Neuronal stem cell (in vitro differentiated cells): Measurements from ENCODE around the gene BCL2L15.

Experiments used
- DNase-seq: peaks from one replicate; pipeline ENCODE4 v3.0.0-alpha.2; 2013; ENCODE audit warnings: low spot score
- H2AFZ ChIP-seq: one replicate; pipeline ENCODE4 v1.6.1; 2013; ENCODE audit warnings: mild to moderate bottlenecking, low read length, inconsistent platforms
- H2AK5ac ChIP-seq: 2 replicates; pipeline ENCODE4 v1.6.1; 2013; ENCODE audit warnings: low read depth, mild to moderate bottlenecking, inconsistent platforms, low read length, moderate library complexity, mixed read lengths
- H2BK120ac ChIP-seq: 2 replicates; pipeline ENCODE4 v1.6.1; 2013; ENCODE audit warnings: low read depth, mild to moderate bottlenecking, inconsistent platforms, low read length, moderate library complexity, mixed read lengths
- H2BK12ac ChIP-seq: one replicate; pipeline ENCODE4 v1.6.1; 2013; ENCODE audit warnings: low read length, inconsistent platforms
- H2BK15ac ChIP-seq: 2 replicates; pipeline ENCODE4 v1.6.1; 2013; ENCODE audit warnings: mild to moderate bottlenecking, low read length, inconsistent platforms, mixed read lengths
- H2BK5ac ChIP-seq: one replicate; pipeline ENCODE4 v1.6.1; 2013; ENCODE audit warnings: inconsistent platforms, mild to moderate bottlenecking, low read length, moderate library complexity
- H3K14ac ChIP-seq: one replicate; pipeline ENCODE4 v1.6.1; 2013; ENCODE audit warnings: low read length, inconsistent platforms
- H3K18ac ChIP-seq: 2 replicates; pipeline ENCODE4 v1.6.1; 2013; ENCODE audit warnings: low read length, inconsistent platforms
- H3K23ac ChIP-seq: 2 replicates; pipeline ENCODE4 v1.6.1; 2013; ENCODE audit warnings: low read depth, mild to moderate bottlenecking, mixed read lengths, low read length, inconsistent platforms; ENCODE audit not compliant: poor library complexity
- H3K27ac ChIP-seq: replicated peaks from 3 replicates; pipeline ENCODE4 v1.5.1; 2013; ENCODE audit warnings: low read length, inconsistent platforms
- H3K27me3 ChIP-seq, 3 experiments: 2 replicates each; pipeline ENCODE4 v1.6.1; 2013; ENCODE audit warnings: low read length in 3 of 3, mild to moderate bottlenecking in 2 of 3, inconsistent platforms in 1 of 3, low read depth in 1 of 3, mixed read lengths in 1 of 3, moderate library complexity in 1 of 3; ENCODE audit not compliant: control insufficient read depth in 3 of 3, insufficient read depth in 3 of 3
- H3K36me3 ChIP-seq, 2 donors: replicated peaks in 1 of 2; 2 replicates each; pipeline ENCODE4 v1.6.1; 2013; ENCODE audit warnings: low read length in 2 of 2; ENCODE audit not compliant: control insufficient read depth in 2 of 2, insufficient read depth in 2 of 2
- H3K4ac ChIP-seq: 2 replicates; pipeline ENCODE4 v1.6.1; 2013; ENCODE audit warnings: inconsistent platforms, mild to moderate bottlenecking, low read length, moderate library complexity
- H3K4me1 ChIP-seq, 2 donors: 1 replicate in 1 of 2; 2 replicates in 1 of 2; pipeline ENCODE4 v1.6.1; 2013; ENCODE audit warnings: low read length in 2 of 2, low read depth in 1 of 2; ENCODE audit not compliant: control insufficient read depth in 2 of 2, insufficient read depth in 1 of 2
- H3K4me2 ChIP-seq: one replicate; pipeline ENCODE4 v1.6.1; 2013; ENCODE audit warnings: mild to moderate bottlenecking, low read length, inconsistent platforms; ENCODE audit not compliant: insufficient read depth, poor library complexity, severe bottlenecking
- H3K4me3 ChIP-seq, 2 donors: 2 replicates each; pipeline ENCODE4 v1.5.1; 2013; ENCODE audit warnings: low read length in 2 of 2, mild to moderate bottlenecking in 2 of 2, inconsistent platforms in 1 of 2, moderate library complexity in 1 of 2
- H3K79me1 ChIP-seq: one replicate; pipeline ENCODE4 v1.6.1; 2013; ENCODE audit warnings: low read depth, mild to moderate bottlenecking, inconsistent platforms, low read length, moderate library complexity
- H3K9ac ChIP-seq: one replicate; pipeline ENCODE4 v1.6.1; 2013; ENCODE audit warnings: mild to moderate bottlenecking, low read depth, low read length, inconsistent platforms; ENCODE audit not compliant: poor library complexity
- H3K9me3 ChIP-seq, 2 donors: replicated peaks in 1 of 2; 2 replicates each; pipeline versions ENCODE3 to v1.6.1; 2013; ENCODE audit warnings: low read length in 2 of 2, mild to moderate bottlenecking in 2 of 2, inconsistent platforms in 1 of 2, low read depth in 1 of 2, mixed read lengths in 1 of 2, moderate library complexity in 1 of 2; ENCODE audit not compliant: control insufficient read depth in 2 of 2, insufficient read depth in 1 of 2
- H4K8ac ChIP-seq: one replicate; pipeline ENCODE4 v1.6.1; 2013; ENCODE audit warnings: low read depth, mild to moderate bottlenecking, inconsistent platforms, low read length, moderate library complexity
- H4K91ac ChIP-seq: one replicate; pipeline ENCODE4 v1.6.1; 2013; ENCODE audit warnings: low read length, low read depth, mild to moderate bottlenecking, inconsistent platforms; ENCODE audit not compliant: poor library complexity
- WGBS, 2 donors: extraction: QIAGEN DNeasy Blood & Tissue Kit; methylation state at CpG; one replicate each; pipeline ENCODE4 v1.1.7; 2013; ENCODE audit warnings: missing lambda C conversion rate in 2 of 2, mixed read lengths in 1 of 2; ENCODE audit not compliant: insufficient read length in 2 of 2, insufficient replicate concordance in 1 of 2; ENCODE audit errors: extremely low coverage in 2 of 2; 5-methylcytosine and 5-hydroxymethylcytosine counted together

The BCL2L15 gene

DNA sequence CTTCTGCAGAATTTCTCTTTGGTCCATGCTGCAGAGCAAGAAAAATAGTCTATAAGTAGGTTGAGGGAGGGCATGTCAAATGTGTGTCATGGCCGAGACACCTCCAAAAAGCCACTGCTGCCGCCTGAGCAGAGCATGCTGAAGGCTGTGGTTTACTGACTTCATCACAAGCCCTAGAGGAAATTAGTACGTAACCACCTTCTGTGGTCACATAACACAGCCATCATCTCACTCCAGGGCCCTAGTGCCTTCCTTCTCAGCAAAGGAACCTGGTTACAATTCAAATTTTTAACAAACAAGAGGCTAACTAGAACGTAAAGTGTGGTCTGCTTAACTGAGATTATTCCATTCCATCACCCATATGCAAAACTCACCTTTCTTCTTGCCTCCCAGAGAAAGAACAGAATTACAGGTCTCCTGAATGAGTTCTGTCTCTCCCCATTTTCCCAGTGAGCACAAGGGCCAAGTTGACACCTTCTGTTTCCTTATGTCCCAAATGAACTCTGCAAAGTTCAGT, 15.7 kb downstream of the BCL2L15 start, which contains the start of gene PTPN22:
Gene PTPN22 (minus strand): TSS at position 116 of the 517 bp plus-strand sequence.
- no peaks in the 10 kb centered on the region for H3K79me1 ChIP-seq
- peak within 1 kb of the TSS; percentile 44 for H3K23ac ChIP-seq

DNA sequence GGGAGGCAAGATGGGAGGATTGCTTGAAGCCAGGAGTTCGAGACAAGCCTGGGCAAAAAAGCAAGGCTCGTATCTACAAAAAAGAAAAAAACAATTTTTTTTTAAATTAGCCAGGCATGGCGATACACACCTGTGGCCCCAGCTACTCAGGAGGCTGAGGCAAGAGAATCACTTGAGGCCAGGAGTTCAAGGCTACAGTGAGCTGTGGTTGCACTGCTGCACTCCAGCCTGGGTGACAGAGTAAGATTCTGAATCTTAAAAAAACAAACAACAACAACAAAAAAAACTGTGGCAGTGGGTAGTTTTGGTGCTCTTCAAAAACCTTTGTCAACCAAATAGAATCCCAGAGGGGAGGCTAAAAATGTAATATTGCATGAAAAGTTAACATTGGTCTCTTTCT, 16.6 kb downstream of the BCL2L15 start:
- H3K4ac ChIP-seq, result no peak overlapping the region
- H3K79me1 ChIP-seq, result no peaks in the 10 kb centered on the region
- no peak overlapping the region for H2BK5ac ChIP-seq
- no CpG with 5 or more reads among the region's 3 CpGs for WGBS, 2 donors
- no peak overlapping the region for H3K4me2 ChIP-seq
- no peaks in the 10 kb centered on the region for H3K36me3 ChIP-seq
- H3K27ac ChIP-seq, result no peak overlapping the region
- H4K91ac ChIP-seq, result no peak overlapping the region
- H3K9ac ChIP-seq, result no peak overlapping the region
- H4K8ac ChIP-seq, result no peak overlapping the region
- no peak overlapping the region for H2BK120ac ChIP-seq
- H2BK15ac ChIP-seq, result no peak overlapping the region
- H3K23ac ChIP-seq, result no peak overlapping the region
- no peak overlapping the region for H3K4me3 ChIP-seq
- H3K9me3 ChIP-seq, result no peaks in the 10 kb centered on the region
- no peak overlapping the region for H3K18ac ChIP-seq
- peaks cover 0 to 20% (median 0%) of the 10 kb centered on the region in 3 experiments for H3K27me3 ChIP-seq
- no peak overlapping the region for H3K14ac ChIP-seq
- no peaks in the 10 kb centered on the region for H3K4me1 ChIP-seq
- H2AFZ ChIP-seq, result no peak overlapping the region
- DNase-seq, result no peak
- no peak overlapping the region for H2AK5ac ChIP-seq
- no peak overlapping the region for H2BK12ac ChIP-seq

More for the DNA sequence above, 15.7 kb downstream of the BCL2L15 start, which contains the start of gene PTPN22:
- Histone ChIP-seq H3K4ac (no peak within 1 kb of the TSS), H3K4me3 (no peak within 1 kb of the TSS), H2AFZ (no peak within 1 kb of the TSS), H3K27ac (no peak within 1 kb of the TSS), H2BK12ac (no peak within 1 kb of the TSS), H2BK5ac (no peak within 1 kb of the TSS), H3K4me2 (no peak within 1 kb of the TSS), H4K8ac (no peak within 1 kb of the TSS), H3K9ac (no peak within 1 kb of the TSS), H2BK15ac (no peak within 1 kb of the TSS), H3K14ac (no peak within 1 kb of the TSS), H3K27me3 (peaks cover 0 to 20% (median 0%) of the 10 kb centered on the region in 3 experiments), H3K36me3 (no peaks in the 10 kb centered on the region), H4K91ac (no peak within 1 kb of the TSS), H3K18ac (no peak within 1 kb of the TSS), H3K9me3 (no peaks in the 10 kb centered on the region), H2BK120ac (no peak within 1 kb of the TSS), H3K4me1 (no peaks in the 10 kb centered on the region), H2AK5ac (no peak within 1 kb of the TSS)
- no CpG with 5 or more reads among the region's 4 CpGs for WGBS, 2 donors
- DNase-seq, result no peak

DNA sequence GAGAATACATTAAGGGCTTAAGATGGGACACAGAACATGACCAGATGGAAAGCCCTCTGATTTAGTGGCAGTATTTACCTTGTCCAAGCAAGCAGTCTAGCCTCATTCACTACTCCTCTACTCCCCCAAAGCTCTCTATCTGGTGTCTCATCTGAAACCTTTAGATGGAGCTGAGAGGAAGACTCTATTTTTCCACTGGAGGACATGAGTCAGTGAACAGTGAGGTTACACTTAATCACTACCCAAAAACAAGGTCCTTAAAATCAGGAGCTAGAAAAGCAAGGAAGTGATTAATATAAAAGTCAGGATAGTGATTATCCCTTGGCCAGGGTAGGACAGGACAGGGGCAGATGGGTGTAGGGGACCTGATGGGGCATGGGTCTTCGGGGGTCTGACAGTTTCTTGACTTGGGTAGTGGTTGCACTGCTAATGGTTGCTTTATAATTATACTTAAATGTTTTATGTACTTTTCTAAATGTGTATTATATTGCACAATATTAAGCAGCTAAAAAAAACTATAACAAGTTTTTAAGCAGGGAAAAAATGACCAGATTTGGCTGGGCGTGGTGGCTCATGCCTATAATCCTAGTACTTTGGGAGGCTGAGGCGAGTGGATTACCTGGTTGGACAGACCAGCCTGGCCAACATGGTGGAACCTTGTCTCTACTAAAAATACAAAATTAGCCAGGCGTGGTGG, 18.8 kb downstream of the BCL2L15 start:
- Histone ChIP-seq H2BK15ac (no peak overlapping the region), H2AK5ac (no peak overlapping the region), H2BK12ac (no peak overlapping the region), H2AFZ (no peak overlapping the region), H3K9me3 (no peaks in the 10 kb centered on the region), H3K9ac (no peak overlapping the region), H3K36me3 (no peaks in the 10 kb centered on the region), H3K4me3 (no peak overlapping the region), H3K27me3 (peaks cover 0 to 20% (median 0%) of the 10 kb centered on the region in 3 experiments), H2BK120ac (no peak overlapping the region), H3K79me1 (no peaks in the 10 kb centered on the region), H3K4me2 (no peak overlapping the region), H3K4ac (no peak overlapping the region), H3K23ac (no peak overlapping the region), H3K4me1 (no peaks in the 10 kb centered on the region), H4K8ac (no peak overlapping the region), H3K18ac (no peak overlapping the region), H3K27ac (no peak overlapping the region), H4K91ac (no peak overlapping the region), H2BK5ac (no peak overlapping the region), H3K14ac (no peak overlapping the region)
- no peak for DNase-seq
- no CpG with 5 or more reads among the region's 4 CpGs for WGBS, 2 donors

DNA sequence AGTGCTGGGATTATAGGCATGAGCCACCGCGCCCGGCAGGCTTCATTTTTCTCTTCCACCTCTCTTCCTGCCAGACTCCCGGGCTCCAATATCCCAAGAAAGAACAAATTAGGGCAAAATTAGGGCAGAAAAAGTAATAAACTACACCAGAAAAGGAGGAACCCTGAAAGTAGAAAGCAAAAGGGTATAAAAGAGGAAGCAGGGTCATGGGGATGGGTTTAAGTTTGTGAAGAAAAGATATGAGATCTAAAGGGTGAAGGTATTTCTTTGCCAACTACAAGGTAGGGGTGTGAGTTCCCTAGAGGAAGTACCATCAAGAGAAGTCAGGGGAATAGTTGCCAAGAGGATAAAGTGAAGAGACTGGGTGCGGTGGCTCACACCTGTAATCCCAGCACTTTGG, 25.7 kb downstream of the BCL2L15 start:
- H3K79me1 ChIP-seq, result no peaks in the 10 kb centered on the region
- H3K27me3 ChIP-seq, result no peaks in the 10 kb centered on the region
- H3K4me1 ChIP-seq, result no peaks in the 10 kb centered on the region
- H2AK5ac ChIP-seq, result no peak overlapping the region
- no peak overlapping the region for H4K8ac ChIP-seq
- H3K9ac ChIP-seq, result no peak overlapping the region
- H2AFZ ChIP-seq, result no peak overlapping the region
- H2BK12ac ChIP-seq, result no peak overlapping the region
- no peaks in the 10 kb centered on the region for H3K36me3 ChIP-seq
- H4K91ac ChIP-seq, result no peak overlapping the region
- no peak overlapping the region for H3K27ac ChIP-seq
- H2BK5ac ChIP-seq, result no peak overlapping the region
- no peak overlapping the region for H3K18ac ChIP-seq
- WGBS, 2 donors, result no CpG with 5 or more reads among the region's 5 CpGs
- no peak overlapping the region for H2BK120ac ChIP-seq
- no peak for DNase-seq
- no peak overlapping the region for H3K14ac ChIP-seq
- no peak overlapping the region for H3K4ac ChIP-seq
- no peaks in the 10 kb centered on the region for H3K9me3 ChIP-seq
- H3K4me2 ChIP-seq, result no peak overlapping the region
- no peak overlapping the region for H3K23ac ChIP-seq
- no peak overlapping the region for H2BK15ac ChIP-seq
- H3K4me3 ChIP-seq, result no peak overlapping the region
